Measurements from ENCODE around the gene MYZAP.

Gene MYZAP

GRCh38 chr15:57637846-57638245 is 46.1 kb downstream of the MYZAP start:
- no peaks in the 10 kb centered on the region for H3K27me3 ChIP-seq
- H3K4me1 ChIP-seq, result no peaks in the 10 kb centered on the region
- no peaks in the 10 kb centered on the region for H3K36me3 ChIP-seq
- H3K9me3 ChIP-seq, result no peaks in the 10 kb centered on the region
- DNase-seq, result no peak
- no peak overlapping the region for H3K4me3 ChIP-seq (ENCODE audit: low read depth, low read length)
- TF ChIP-seq, protein P1, sequence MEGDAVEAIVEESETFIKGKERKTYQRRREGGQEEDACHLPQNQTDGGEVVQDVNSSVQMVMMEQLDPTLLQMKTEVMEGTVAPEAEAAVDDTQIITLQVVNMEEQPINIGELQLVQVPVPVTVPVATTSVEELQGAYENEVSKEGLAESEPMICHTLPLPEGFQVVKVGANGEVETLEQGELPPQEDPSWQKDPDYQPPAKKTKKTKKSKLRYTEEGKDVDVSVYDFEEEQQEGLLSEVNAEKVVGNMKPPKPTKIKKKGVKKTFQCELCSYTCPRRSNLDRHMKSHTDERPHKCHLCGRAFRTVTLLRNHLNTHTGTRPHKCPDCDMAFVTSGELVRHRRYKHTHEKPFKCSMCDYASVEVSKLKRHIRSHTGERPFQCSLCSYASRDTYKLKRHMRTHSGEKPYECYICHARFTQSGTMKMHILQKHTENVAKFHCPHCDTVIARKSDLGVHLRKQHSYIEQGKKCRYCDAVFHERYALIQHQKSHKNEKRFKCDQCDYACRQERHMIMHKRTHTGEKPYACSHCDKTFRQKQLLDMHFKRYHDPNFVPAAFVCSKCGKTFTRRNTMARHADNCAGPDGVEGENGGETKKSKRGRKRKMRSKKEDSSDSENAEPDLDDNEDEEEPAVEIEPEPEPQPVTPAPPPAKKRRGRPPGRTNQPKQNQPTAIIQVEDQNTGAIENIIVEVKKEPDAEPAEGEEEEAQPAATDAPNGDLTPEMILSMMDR (IDR thresholded peaks at IDR 0.05; ENCODE audit: low read depth, low read length), result no peak

DNA sequence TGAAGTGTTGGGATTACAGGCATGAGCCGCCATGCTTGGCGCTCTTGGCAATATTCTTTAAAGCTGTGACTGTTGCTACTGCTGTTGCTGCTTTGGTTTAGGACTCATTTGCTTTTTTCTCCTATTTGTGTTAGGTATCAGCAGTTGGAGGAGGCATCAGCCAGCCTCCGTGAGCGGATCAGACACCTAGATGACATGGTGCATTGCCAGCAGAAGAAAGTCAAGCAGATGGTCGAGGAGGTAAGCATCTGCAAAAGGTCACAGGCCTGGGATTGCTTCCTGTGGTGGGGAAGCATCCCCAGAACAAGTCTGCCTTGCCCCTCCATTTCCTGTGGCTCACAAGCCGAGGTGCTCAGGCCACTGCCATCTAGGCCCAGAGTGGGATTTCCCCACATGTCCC is 47.6 kb downstream of the MYZAP start:
- no peak for DNase-seq
- no peaks in the 10 kb centered on the region for H3K9me3 ChIP-seq
- H3K36me3 ChIP-seq, result no peaks in the 10 kb centered on the region
- no peaks in the 10 kb centered on the region for H3K4me1 ChIP-seq
- TF ChIP-seq, protein P1 (IDR thresholded peaks at IDR 0.05; ENCODE audit: low read depth, low read length), result no peak
- no peak overlapping the region for H3K4me3 ChIP-seq (ENCODE audit: low read depth, low read length)
- H3K27me3 ChIP-seq, result no peaks in the 10 kb centered on the region

- DNase-seq, result peak; percentile 38
- no peaks in the 10 kb centered on the region for H3K4me1 ChIP-seq
- TF ChIP-seq, protein P1 (IDR thresholded peaks at IDR 0.05; ENCODE audit: low read depth, low read length), result peak; percentile 63
- no peak overlapping the region for H3K4me3 ChIP-seq (ENCODE audit: low read depth, low read length)
- H3K9me3 ChIP-seq, result no peaks in the 10 kb centered on the region
- no peaks in the 10 kb centered on the region for H3K27me3 ChIP-seq
- no peaks in the 10 kb centered on the region for H3K36me3 ChIP-seq
Observed at GRCh38 chr15:57640930-57641682, 49.4 kb downstream of the MYZAP start.

GRCh38 chr15:57643826-57644225 is 52.1 kb downstream of the MYZAP start:
- H3K27me3 ChIP-seq, result no peaks in the 10 kb centered on the region
- no peaks in the 10 kb centered on the region for H3K9me3 ChIP-seq
- TF ChIP-seq, protein P1 (IDR thresholded peaks at IDR 0.05; ENCODE audit: low read depth, low read length), result no peak
- no peak for DNase-seq
- H3K36me3 ChIP-seq, result no peaks in the 10 kb centered on the region
- H3K4me3 ChIP-seq (ENCODE audit: low read depth, low read length), result no peak overlapping the region
- no peaks in the 10 kb centered on the region for H3K4me1 ChIP-seq

DNA sequence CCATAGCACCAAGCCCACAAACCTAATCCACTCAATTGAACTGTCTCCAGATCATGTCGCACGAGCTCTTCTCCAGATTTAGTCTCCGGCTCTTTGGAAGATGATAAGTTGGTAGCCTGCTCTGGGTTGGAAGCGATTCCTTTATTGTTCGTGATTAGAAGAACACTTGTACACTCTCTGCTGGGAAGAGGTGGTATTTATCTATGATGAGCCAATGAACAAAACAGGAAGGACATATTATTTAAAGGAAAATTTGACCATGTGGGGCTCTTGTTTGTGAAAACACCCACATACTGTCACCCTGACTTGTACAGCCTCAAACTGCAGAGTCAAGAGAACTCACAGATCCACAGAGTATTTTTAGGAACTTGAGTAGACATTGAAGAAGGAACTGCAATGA is 54.4 kb downstream of the MYZAP start:
- Histone ChIP-seq H3K27me3 (no peaks in the 10 kb centered on the region), H3K36me3 (no peaks in the 10 kb centered on the region), H3K9me3 (no peaks in the 10 kb centered on the region), H3K4me3 (ENCODE audit: low read depth, low read length) (no peak overlapping the region), H3K4me1 (no peaks in the 10 kb centered on the region)
- DNase-seq, result no peak
- TF ChIP-seq, protein P1 (IDR thresholded peaks at IDR 0.05; ENCODE audit: low read depth, low read length), result no peak

DNA sequence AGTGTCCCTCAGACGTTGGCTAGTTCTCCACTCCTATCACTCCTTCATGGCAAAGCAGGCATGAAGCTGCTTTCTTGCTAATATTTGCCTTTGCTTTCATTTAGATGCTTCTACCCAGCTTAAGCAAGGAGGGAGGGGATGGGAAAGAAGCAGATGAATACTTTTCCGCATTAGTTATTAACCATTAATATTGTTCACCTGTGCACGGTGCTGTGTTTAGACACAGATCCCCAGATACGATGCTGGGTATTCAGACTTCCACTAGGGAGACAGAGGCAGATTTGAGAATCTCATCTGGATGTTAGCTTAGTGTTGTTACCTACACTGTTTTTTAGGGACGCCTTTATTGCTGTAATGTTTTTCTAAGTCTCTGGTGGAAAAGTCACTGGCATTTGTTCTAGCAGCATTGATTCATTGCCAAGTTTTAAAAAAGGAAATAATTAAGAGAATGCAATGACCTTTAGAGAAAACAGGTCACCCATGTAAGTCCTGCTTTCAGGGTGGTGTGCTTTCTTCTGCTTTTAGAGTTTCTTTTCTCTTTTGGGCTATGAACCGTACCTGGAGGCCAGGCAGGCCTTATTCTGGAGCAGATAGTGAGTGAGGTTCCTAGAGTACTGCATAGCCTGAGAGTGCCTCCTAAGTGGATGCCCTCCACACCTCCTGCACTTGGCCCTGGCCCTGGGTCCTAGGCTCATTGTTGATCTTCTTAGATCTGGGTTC is 55.5 kb downstream of the MYZAP start:
- DNase-seq, result no peak
- Histone ChIP-seq H3K4me3 (ENCODE audit: low read depth, low read length) (no peak overlapping the region), H3K27me3 (no peaks in the 10 kb centered on the region), H3K9me3 (no peaks in the 10 kb centered on the region), H3K36me3 (no peaks in the 10 kb centered on the region), H3K4me1 (no peaks in the 10 kb centered on the region; the same call in 1 of the 2 replicates)
- TF ChIP-seq, protein P1 (IDR thresholded peaks at IDR 0.05; ENCODE audit: low read depth, low read length), result no peak

Data from BE2C (cell line).